ENCODE measurements around the gene TMEM44. TPM values are rescaled to one million over a fixed set of nuclear protein-coding genes. Genes with fewer than 3 reads are reported as not detected.

TMEM44 gene
- total and polyA plus RNA-seq, 2 donors (not counting 3 experiments of a cell fraction or from before 2014, with no cell fraction given) = 93.8 to 125 TPM

GRCh38 chr3:194604837-194605236 lies 28.4 kb downstream of the TMEM44 start:
- Histone ChIP-seq H3K9me3 (replicated peaks; ENCODE audit: control insufficient read depth, insufficient read depth, low read length) (no peaks in the 10 kb centered on the region), H4K20me1 (replicated peaks; ENCODE audit: control insufficient read depth, extremely low read depth, insufficient read depth, low read length) (no peaks in the 10 kb centered on the region), H3K4me1 (ENCODE audit: control insufficient read depth, extremely low read depth, insufficient read depth, low read length) (no peaks in the 10 kb centered on the region), H2AFZ (ENCODE audit: low read depth, low read length) (no peak overlapping the region), H3K27ac (ENCODE audit: insufficient read depth, low read depth, low read length) (no peak overlapping the region), H3K4me2 (ENCODE audit: insufficient read depth, low read length) (no peak overlapping the region), H3K4me3 (replicated peaks in 1 of 3; ENCODE audit: insufficient read depth in 1 of 3, low read depth in 1 of 3, low read length in 3 of 3) (no peak overlapping the region), H3K27me3 (ENCODE audit: control insufficient read depth in 2 of 2, insufficient read depth in 2 of 2, low read length in 2 of 2) (no peaks in the 10 kb centered on the region), H3K36me3 (ENCODE audit: control insufficient read depth in 2 of 2, extremely low read depth in 1 of 2, insufficient read depth in 2 of 2, low read length in 2 of 2) (peaks cover 11 to 42% of the 10 kb centered on the region in 2 experiments), H3K9me1 (replicated peaks; ENCODE audit: control insufficient read depth, extremely low read depth, insufficient read depth, low read length) (no peaks in the 10 kb centered on the region), H3K9ac (replicated peaks; ENCODE audit: extremely low read depth, insufficient read depth, low read length) (no peak overlapping the region), H3K79me2 (ENCODE audit: control insufficient read depth, insufficient read depth, low read length) (no peaks in the 10 kb centered on the region)
- ChIA-PET POLR2A (no interaction called here), CTCF (interaction anchor here (0.7 to 2.2 kb wide), 10 partner anchors 9 to 78 kb away, joined by 3 to 20 read pairs (median 4); partner anchors contain the start of gene TMEM44)
- intact Hi-C loops (cut with micrococcal nuclease) = no loop called here
- TF ChIP-seq, protein P1, sequence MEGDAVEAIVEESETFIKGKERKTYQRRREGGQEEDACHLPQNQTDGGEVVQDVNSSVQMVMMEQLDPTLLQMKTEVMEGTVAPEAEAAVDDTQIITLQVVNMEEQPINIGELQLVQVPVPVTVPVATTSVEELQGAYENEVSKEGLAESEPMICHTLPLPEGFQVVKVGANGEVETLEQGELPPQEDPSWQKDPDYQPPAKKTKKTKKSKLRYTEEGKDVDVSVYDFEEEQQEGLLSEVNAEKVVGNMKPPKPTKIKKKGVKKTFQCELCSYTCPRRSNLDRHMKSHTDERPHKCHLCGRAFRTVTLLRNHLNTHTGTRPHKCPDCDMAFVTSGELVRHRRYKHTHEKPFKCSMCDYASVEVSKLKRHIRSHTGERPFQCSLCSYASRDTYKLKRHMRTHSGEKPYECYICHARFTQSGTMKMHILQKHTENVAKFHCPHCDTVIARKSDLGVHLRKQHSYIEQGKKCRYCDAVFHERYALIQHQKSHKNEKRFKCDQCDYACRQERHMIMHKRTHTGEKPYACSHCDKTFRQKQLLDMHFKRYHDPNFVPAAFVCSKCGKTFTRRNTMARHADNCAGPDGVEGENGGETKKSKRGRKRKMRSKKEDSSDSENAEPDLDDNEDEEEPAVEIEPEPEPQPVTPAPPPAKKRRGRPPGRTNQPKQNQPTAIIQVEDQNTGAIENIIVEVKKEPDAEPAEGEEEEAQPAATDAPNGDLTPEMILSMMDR (IDR thresholded peaks at IDR 0.05; ENCODE audit: extremely low read depth in 1 of 2, insufficient read depth in 1 of 2, low read depth in 1 of 2, low read length in 2 of 2) = peak; percentile 29 to 44
- TF ChIP-seq EZH2 (IDR thresholded peaks at IDR 0.05; ENCODE audit: borderline replicate concordance, low read depth, low read length, severe bottlenecking) = no peak
- no peak for DNase-seq (ENCODE audit: low read depth, low spot score)
- peak; percentile 53 for FAIRE-seq
- no TSS peak for BruUV-seq (replicated peaks)
- dilution Hi-C loops (cut with MboI; ENCODE audit: extremely low pct_ligation_motif_present, low sequenced_read_pairs) = no loop called here

DNA sequence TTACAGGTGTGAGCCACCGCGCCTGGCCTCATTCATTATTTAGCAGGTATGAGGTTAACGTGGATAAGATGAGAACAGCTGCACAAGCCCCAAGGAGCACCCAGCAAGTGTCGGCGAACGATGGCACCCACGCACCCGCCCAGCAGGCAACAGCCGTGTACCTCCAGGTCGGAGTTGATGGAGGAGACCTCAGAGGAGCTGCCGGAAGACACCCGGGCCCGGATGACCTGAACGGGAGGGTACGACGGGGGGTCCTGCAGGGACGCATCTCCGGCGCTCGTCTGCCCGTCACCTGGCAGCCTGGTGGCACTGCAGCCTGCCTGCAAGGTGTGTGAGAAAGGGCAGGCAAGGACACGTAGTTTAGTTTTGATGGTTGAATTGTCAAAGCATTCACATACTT lies 29.1 kb downstream of the TMEM44 start:
- ChIA-PET POLR2A (no interaction called here), CTCF (interaction anchor here (0.7 to 2.2 kb wide), 10 partner anchors 8 to 79 kb away, joined by 3 to 20 read pairs (median 4); partner anchors contain the start of gene TMEM44)
- Histone ChIP-seq H3K9ac (replicated peaks; ENCODE audit: extremely low read depth, insufficient read depth, low read length) (no peak overlapping the region), H3K9me3 (replicated peaks; ENCODE audit: control insufficient read depth, insufficient read depth, low read length) (no peaks in the 10 kb centered on the region), H3K27ac (ENCODE audit: insufficient read depth, low read depth, low read length) (no peak overlapping the region), H3K36me3 (ENCODE audit: control insufficient read depth in 2 of 2, extremely low read depth in 1 of 2, insufficient read depth in 2 of 2, low read length in 2 of 2) (peaks cover 11 to 39% of the 10 kb centered on the region in 2 experiments), H3K4me1 (ENCODE audit: control insufficient read depth, extremely low read depth, insufficient read depth, low read length) (no peaks in the 10 kb centered on the region), H3K9me1 (replicated peaks; ENCODE audit: control insufficient read depth, extremely low read depth, insufficient read depth, low read length) (no peaks in the 10 kb centered on the region), H4K20me1 (replicated peaks; ENCODE audit: control insufficient read depth, extremely low read depth, insufficient read depth, low read length) (no peaks in the 10 kb centered on the region), H2AFZ (ENCODE audit: low read depth, low read length) (no peak overlapping the region), H3K4me2 (ENCODE audit: insufficient read depth, low read length) (no peak overlapping the region), H3K27me3 (ENCODE audit: control insufficient read depth in 2 of 2, insufficient read depth in 2 of 2, low read length in 2 of 2) (no peaks in the 10 kb centered on the region), H3K4me3 (replicated peaks in 1 of 3; ENCODE audit: insufficient read depth in 1 of 3, low read depth in 1 of 3, low read length in 3 of 3) (no peak overlapping the region), H3K79me2 (ENCODE audit: control insufficient read depth, insufficient read depth, low read length) (no peaks in the 10 kb centered on the region)
- BruUV-seq (replicated peaks) = no TSS peak
- FAIRE-seq = no peak
- dilution Hi-C loops (cut with MboI; ENCODE audit: extremely low pct_ligation_motif_present, low sequenced_read_pairs) (no loop called here), intact Hi-C loops (cut with micrococcal nuclease) (no loop called here)
- no peak for DNase-seq (ENCODE audit: low read depth, low spot score)
- TF ChIP-seq POLR2AphosphoS5 (IDR thresholded peaks at IDR 0.05; ENCODE audit: insufficient read depth, low read depth, low read length) (no peak), GATA2 (IDR thresholded peaks at IDR 0.05; ENCODE audit: insufficient read depth, insufficient read length, low read depth, low read length) (no peak), POLR2A (IDR thresholded peaks at IDR 0.05; ENCODE audit: low read depth, low read length) (no peak), MAX (IDR thresholded peaks at IDR 0.05; ENCODE audit: insufficient read depth, insufficient read length) (no peak), EZH2 (IDR thresholded peaks at IDR 0.05; ENCODE audit: borderline replicate concordance, low read depth, low read length, severe bottlenecking) (no peak), MYC (IDR thresholded peaks at IDR 0.05; ENCODE audit: low read depth, low read length) (no peak), FOS (IDR thresholded peaks at IDR 0.05; ENCODE audit: borderline replicate concordance, insufficient read depth, low read length) (no peak), JUN (IDR thresholded peaks at IDR 0.05; ENCODE audit: borderline replicate concordance, insufficient read depth, insufficient read length, low read depth) (no peak)
- TF ChIP-seq, protein P1 (IDR thresholded peaks at IDR 0.05; ENCODE audit: extremely low read depth in 1 of 2, insufficient read depth in 1 of 2, low read depth in 1 of 2, low read length in 2 of 2) = no peak
